ENCODE results near the gene FBXL16. TPM values are rescaled to one million over a fixed set of nuclear protein-coding genes. Genes with fewer than 3 reads are reported as not detected.

FBXL16 gene
- total and polyA plus RNA-seq, 2 of the 13 experiments (the other 11 are each of a cell fraction or from before 2014, with no cell fraction given): 0.22 to 2.0 TPM

DNA sequence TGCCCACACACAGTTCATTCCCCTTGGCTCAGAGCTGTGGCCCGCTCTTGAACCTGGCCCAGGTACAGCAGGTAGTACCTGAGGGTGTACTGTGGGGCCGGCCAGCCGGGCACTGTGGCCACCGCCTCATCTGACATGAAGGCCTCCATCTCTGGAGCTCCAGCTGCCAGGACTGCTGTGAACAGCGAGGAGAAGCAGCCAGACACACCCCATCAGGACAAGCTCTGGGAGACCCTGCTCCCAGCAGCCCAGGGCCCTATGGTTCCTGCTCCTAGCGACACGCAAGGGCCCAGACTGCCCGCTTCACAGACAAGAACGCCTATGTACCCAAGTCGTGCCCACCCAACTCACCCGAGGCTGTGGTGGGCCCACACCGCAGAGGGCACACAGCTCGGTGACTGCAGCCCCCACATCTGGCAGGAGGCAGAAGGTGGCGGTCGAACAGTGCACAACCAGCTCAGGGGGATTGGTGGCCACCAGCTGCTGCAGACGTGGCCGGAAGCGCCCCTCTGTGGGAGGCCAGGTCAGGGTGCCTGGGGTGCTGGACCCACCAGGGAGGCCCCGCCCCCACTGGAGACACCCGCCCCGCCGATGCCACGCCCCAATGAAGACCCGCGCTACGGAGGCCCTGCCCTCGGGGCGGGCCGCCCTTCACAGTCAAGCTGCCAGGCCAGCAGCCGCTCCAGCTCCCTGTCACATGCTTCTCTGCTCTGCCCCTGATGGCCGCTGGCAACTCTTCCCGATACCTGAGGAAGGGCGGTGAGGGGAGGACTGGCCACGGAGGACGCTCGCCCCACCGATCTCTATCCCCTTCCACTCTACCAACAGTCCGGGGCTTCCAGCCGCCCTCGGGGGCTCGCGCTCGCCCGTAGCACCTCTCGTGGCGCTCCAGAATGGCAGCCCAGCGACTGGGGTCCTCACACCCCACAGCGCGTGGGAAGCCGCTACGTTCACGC, 26.5 kb downstream of the FBXL16 start (continued):
- TF ChIP-seq ZNF431 (CRISPR knock-in tag; IDR thresholded peaks at IDR 0.05; ENCODE audit: borderline replicate concordance, low read depth): no peak; the same call in 1 of the 2 replicates
- TF ChIP-seq ZNF142 (CRISPR knock-in tag; IDR thresholded peaks at IDR 0.05): no peak
- TF ChIP-seq ARID2 (CRISPR knock-in tag; IDR thresholded peaks at IDR 0.05; ENCODE audit: borderline replicate concordance): no peak
- no peak for TF ChIP-seq ZMAT3 (CRISPR knock-in tag; conservative IDR thresholded peaks at IDR 0.05)
- no peak for TF ChIP-seq ZNF703 (CRISPR knock-in tag; IDR thresholded peaks at IDR 0.05; ENCODE audit: borderline replicate concordance)
- no peak for TF ChIP-seq ATM (IDR thresholded peaks at IDR 0.05; ENCODE audit: borderline replicate concordance)
- TF ChIP-seq, protein P1, sequence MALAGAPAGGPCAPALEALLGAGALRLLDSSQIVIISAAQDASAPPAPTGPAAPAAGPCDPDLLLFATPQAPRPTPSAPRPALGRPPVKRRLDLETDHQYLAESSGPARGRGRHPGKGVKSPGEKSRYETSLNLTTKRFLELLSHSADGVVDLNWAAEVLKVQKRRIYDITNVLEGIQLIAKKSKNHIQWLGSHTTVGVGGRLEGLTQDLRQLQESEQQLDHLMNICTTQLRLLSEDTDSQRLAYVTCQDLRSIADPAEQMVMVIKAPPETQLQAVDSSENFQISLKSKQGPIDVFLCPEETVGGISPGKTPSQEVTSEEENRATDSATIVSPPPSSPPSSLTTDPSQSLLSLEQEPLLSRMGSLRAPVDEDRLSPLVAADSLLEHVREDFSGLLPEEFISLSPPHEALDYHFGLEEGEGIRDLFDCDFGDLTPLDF (CRISPR knock-in tag; IDR thresholded peaks at IDR 0.05): no peak
- TF ChIP-seq, protein P2, sequence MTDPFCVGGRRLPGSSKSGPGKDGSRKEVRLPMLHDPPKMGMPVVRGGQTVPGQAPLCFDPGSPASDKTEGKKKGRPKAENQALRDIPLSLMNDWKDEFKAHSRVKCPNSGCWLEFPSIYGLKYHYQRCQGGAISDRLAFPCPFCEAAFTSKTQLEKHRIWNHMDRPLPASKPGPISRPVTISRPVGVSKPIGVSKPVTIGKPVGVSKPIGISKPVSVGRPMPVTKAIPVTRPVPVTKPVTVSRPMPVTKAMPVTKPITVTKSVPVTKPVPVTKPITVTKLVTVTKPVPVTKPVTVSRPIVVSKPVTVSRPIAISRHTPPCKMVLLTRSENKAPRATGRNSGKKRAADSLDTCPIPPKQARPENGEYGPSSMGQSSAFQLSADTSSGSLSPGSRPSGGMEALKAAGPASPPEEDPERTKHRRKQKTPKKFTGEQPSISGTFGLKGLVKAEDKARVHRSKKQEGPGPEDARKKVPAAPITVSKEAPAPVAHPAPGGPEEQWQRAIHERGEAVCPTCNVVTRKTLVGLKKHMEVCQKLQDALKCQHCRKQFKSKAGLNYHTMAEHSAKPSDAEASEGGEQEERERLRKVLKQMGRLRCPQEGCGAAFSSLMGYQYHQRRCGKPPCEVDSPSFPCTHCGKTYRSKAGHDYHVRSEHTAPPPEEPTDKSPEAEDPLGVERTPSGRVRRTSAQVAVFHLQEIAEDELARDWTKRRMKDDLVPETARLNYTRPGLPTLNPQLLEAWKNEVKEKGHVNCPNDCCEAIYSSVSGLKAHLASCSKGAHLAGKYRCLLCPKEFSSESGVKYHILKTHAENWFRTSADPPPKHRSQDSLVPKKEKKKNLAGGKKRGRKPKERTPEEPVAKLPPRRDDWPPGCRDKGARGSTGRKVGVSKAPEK (CRISPR knock-in tag; IDR thresholded peaks at IDR 0.05; ENCODE audit: borderline replicate concordance): no peak
- TF ChIP-seq CEBPG (CRISPR knock-in tag; IDR thresholded peaks at IDR 0.05): no peak
- no peak for TF ChIP-seq ZIK1 (CRISPR knock-in tag; IDR thresholded peaks at IDR 0.05; ENCODE audit: borderline replicate concordance, low read depth)
- no peak for TF ChIP-seq ZNF549 (CRISPR knock-in tag; IDR thresholded peaks at IDR 0.05)
- no peak for TF ChIP-seq TP53 (CRISPR knock-in tag; conservative IDR thresholded peaks at IDR 0.05)
- TF ChIP-seq EED (CRISPR knock-in tag; IDR thresholded peaks at IDR 0.05): no peak
- no peak for TF ChIP-seq CEBPB (IDR thresholded peaks at IDR 0.05; ENCODE audit: borderline replicate concordance, low read depth, low read length)
- TF ChIP-seq CBFB (CRISPR knock-in tag; IDR thresholded peaks at IDR 0.05): no peak
- no peak for TF ChIP-seq NCOR1 (IDR thresholded peaks at IDR 0.05; ENCODE audit: borderline replicate concordance, low read length)
- no peak for TF ChIP-seq ZSCAN5A (CRISPR knock-in tag; IDR thresholded peaks at IDR 0.05; ENCODE audit: borderline replicate concordance)
- no peak for TF ChIP-seq JUND (CRISPR knock-in tag; IDR thresholded peaks at IDR 0.05)
